Ascending aorta (tissue), 2 donors: ENCODE results near the gene ERI2. TPM values are rescaled to one million over a fixed set of nuclear protein-coding genes. Genes with fewer than 3 reads are reported as not detected.
A peak's percentile ranks its signal among the peaks of the same experiment; 100 is the strongest.

Experiments
- DNase-seq, 2 donors: peaks; one replicate each; pipeline ENCODE4 v3.0.0-alpha.2; 2019; ENCODE audit warnings: low spot score in 2 of 2
- H3K27ac ChIP-seq, 2 donors: fragments of 200-600 bp; sonication (generic); one replicate each; pipeline ENCODE4 v1.5.1; 2016 to 2017; ENCODE audit warnings: mild to moderate bottlenecking in 1 of 2
- H3K27me3 ChIP-seq: fragments of 200-600 bp; sonication (generic); one replicate; pipeline ENCODE4 v1.5.1; 2017
- H3K36me3 ChIP-seq, 2 donors: fragments of 200-600 bp; sonication (generic); one replicate each; pipeline ENCODE4 v1.5.1; 2016
- H3K4me1 ChIP-seq, 2 donors: fragments of 200-600 bp; sonication (generic); one replicate each; pipeline ENCODE4 v1.5.1; 2016 to 2017; ENCODE audit warnings: mild to moderate bottlenecking in 1 of 2
- H3K4me3 ChIP-seq, 2 donors: fragments of 200-600 bp; sonication (generic); one replicate each; pipeline ENCODE4 v1.5.1; 2016 to 2017; ENCODE audit warnings: mild to moderate bottlenecking in 1 of 2
- H3K9me3 ChIP-seq, 2 donors: fragments of 200-600 bp; sonication (generic); one replicate each; pipeline ENCODE4 v1.5.1; 2016
- CTCF ChIP-seq, 3 experiments: fragments of 200-600 bp in 2 of 3; fragments of 450-650 bp in 1 of 3; sonication (generic) in 2 of 3; IDR thresholded peaks; one replicate each; pipeline ENCODE4 v1.5.1; 2016 to 2019; ENCODE audit warnings: antibody characterized with exemption in 3 of 3, mild to moderate bottlenecking in 1 of 3, moderate library complexity in 1 of 3
- intact Hi-C: fragments of 100-400 bp; cut with DNase I; formaldehyde crosslinking; loops from one replicate; pipeline ENCODE4 v1.15.1; 2023
- total RNA-seq: library from RNA; depleted of rRNA; stranded (reverse); fragments of >200 nt; gene quantifications from one replicate; pipeline ENCODE4 v1.1.0, GENCODE V29; 2016

Gene ERI2
- total RNA-seq, result not detected

- no peaks in the 10 kb centered on the region for H3K27me3 ChIP-seq
- no peaks in the 10 kb centered on the region for H3K36me3 ChIP-seq
- peak within 1 kb of the TSS; percentile 87 to 92 for H3K27ac ChIP-seq
- peak in 1 of 3 experiments; percentile 59 for TF ChIP-seq CTCF (IDR thresholded peaks at IDR 0.05)
- H3K4me3 ChIP-seq, result peak within 1 kb of the TSS; percentile 76 to 92
- no peaks in the 10 kb centered on the region for H3K9me3 ChIP-seq
- peaks cover 0 to 5% of the 10 kb centered on the region in 2 donors for H3K4me1 ChIP-seq
- intact Hi-C loops, result loop anchor here (2.0 to 5.0 kb wide), 4 partner anchors 44 to 494 kb away; partner anchors contain the start of gene THUMPD1
- peak; percentile 80 to 96 for DNase-seq
Measured at GRCh38 chr16:20806168-20807050, at the start of gene ERI2, which contains the start of gene REXO5. ERI2 (minus strand) TSS chr16:20806472; CDS start chr16:20806430, 42 bp downstream. REXO5 (plus strand) TSS chr16:20806527; CDS start chr16:20806954, 427 bp downstream.

- peak overlapping the region in 1 of 2 donors; percentile 17 for H3K27ac ChIP-seq
- H3K4me3 ChIP-seq, result no peak overlapping the region
- H3K4me1 ChIP-seq, result peaks cover 8 to 70% of the 10 kb centered on the region in 2 donors
- no peak for DNase-seq
- TF ChIP-seq CTCF (IDR thresholded peaks at IDR 0.05), result no peak
- H3K36me3 ChIP-seq, result peaks cover 9 to 31% of the 10 kb centered on the region in 2 donors
- H3K27me3 ChIP-seq, result no peaks in the 10 kb centered on the region
- intact Hi-C loops, result loop anchor here (5.0 kb wide), 1 partner anchor 147 kb away; no protein-coding TSS in a partner anchor
- no peaks in the 10 kb centered on the region for H3K9me3 ChIP-seq
Measured at GRCh38 chr16:20854963-20855362, 48.7 kb upstream of the ERI2 start.

- TF ChIP-seq CTCF (IDR thresholded peaks at IDR 0.05), result no peak
- no peak overlapping the region for H3K4me3 ChIP-seq
- no peaks in the 10 kb centered on the region for H3K27me3 ChIP-seq
- peaks cover 7 to 24% of the 10 kb centered on the region in 2 donors for H3K36me3 ChIP-seq
- no peak for DNase-seq
- H3K9me3 ChIP-seq, result no peaks in the 10 kb centered on the region
- H3K4me1 ChIP-seq, result peaks cover 8 to 67% of the 10 kb centered on the region in 2 donors
- intact Hi-C loops, result loop anchor here (5.0 kb wide), 1 partner anchor 148 kb away; no protein-coding TSS in a partner anchor
- H3K27ac ChIP-seq, result peak overlapping the region; percentile 48 to 89
Measured at GRCh38 chr16:20853981-20854620, 47.8 kb upstream of the ERI2 start.

- peak overlapping the region; percentile 48 to 89 for H3K27ac ChIP-seq
- peaks cover 8 to 65% of the 10 kb centered on the region in 2 donors for H3K4me1 ChIP-seq
- intact Hi-C loops, result loop anchor here (5.0 kb wide), 1 partner anchor 149 kb away; no protein-coding TSS in a partner anchor
- no peak for TF ChIP-seq CTCF (IDR thresholded peaks at IDR 0.05)
- no peak overlapping the region for H3K4me3 ChIP-seq
- H3K36me3 ChIP-seq, result peaks cover 7 to 24% of the 10 kb centered on the region in 2 donors
- no peaks in the 10 kb centered on the region for H3K27me3 ChIP-seq
- no peaks in the 10 kb centered on the region for H3K9me3 ChIP-seq
- DNase-seq, result no peak
Measured at GRCh38 chr16:20853143-20853542, 46.9 kb upstream of the ERI2 start.

GRCh38 chr16:20851601-20852000 lies 45.3 kb upstream of the ERI2 start:
- Histone ChIP-seq H3K4me3 (no peak overlapping the region), H3K36me3 (peaks cover 7 to 21% of the 10 kb centered on the region in 2 donors)
- intact Hi-C loops, result loop anchor here (1.0 to 5.0 kb wide), 8 partner anchors 15 to 307 kb away; partner anchors contain the start of genes DCUN1D3, ERI2, LDAF1 and LYRM1

More at GRCh38 chr16:20851601-20852000, 45.3 kb upstream of the ERI2 start:
- Histone ChIP-seq H3K9me3 (no peaks in the 10 kb centered on the region), H3K27me3 (no peaks in the 10 kb centered on the region), H3K4me1 (peaks cover 8 to 53% of the 10 kb centered on the region in 2 donors), H3K27ac (peak overlapping the region; percentile 86 to 89)
- TF ChIP-seq CTCF (IDR thresholded peaks at IDR 0.05), result no peak
- peak; percentile 31 to 95 for DNase-seq
